G401 (cell line): ENCODE results near the gene ZNF597. TPM values are rescaled to one million over a fixed set of nuclear protein-coding genes. Genes with fewer than 3 reads are reported as not detected.
"Not testable (repeated sequence)": the region's sequence is repeated elsewhere in the genome, so short reads cannot be mapped to it uniquely, and the experiment has no call there.

Source experiments
- DNase-seq: peaks from one replicate; pipeline ENCODE4 v3.0.0-alpha.2; 2015; ENCODE audit warnings: low spot score
- in situ Hi-C: cut with HindIII; loops from 2 replicates; pipeline ENCODE4 v1.10.0; 2016; ENCODE audit warnings: low sequenced_read_pairs, mixed read lengths
- total RNA-seq: library from RNA; depleted of rRNA; stranded (reverse); fragments of >200 nt; shearing (Covaris generic); gene quantifications from 2 replicates; pipeline ENCODE4 v1.2.3, GENCODE V29; 2014

The ZNF597 gene
- total RNA-seq, 1 experiment from 2014 or later, result 0.61 TPM

- DNase-seq, result no peak
- in situ Hi-C loops, result no loop called here
Observed at GRCh38 chr16:3476409-3476808, 33.1 kb upstream of the ZNF597 start.

- in situ Hi-C loops, result no loop called here
Observed at GRCh38 chr16:3475604-3476375, 32.5 kb upstream of the ZNF597 start.

DNA sequence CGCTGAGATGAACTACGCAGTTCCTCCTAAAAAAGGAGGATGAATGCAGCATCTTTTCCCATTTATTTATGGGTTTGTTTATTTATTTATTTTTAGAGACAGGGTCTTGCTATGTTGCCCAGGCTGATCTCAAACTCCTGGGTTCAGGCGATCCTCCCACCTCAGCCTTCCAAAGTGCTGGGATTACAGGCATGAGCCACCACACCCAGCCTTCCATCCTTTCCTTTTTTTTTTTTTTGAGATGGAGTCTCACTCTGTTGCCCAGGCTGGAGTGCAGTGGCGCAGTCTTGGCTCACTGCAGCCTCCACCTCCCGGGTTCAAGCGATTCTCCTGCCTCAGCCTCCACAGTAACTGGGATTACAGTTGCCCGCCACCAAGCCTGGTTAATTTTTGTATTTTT, 31.6 kb upstream of the ZNF597 start:
- in situ Hi-C loops, DNase-seq: not testable (repeated sequence)

More at GRCh38 chr16:3475604-3476375, 32.5 kb upstream of the ZNF597 start:
- DNase-seq, result no peak

GRCh38 chr16:3474136-3474779, 31.0 kb upstream of the ZNF597 start:
- DNase-seq, result no peak
- in situ Hi-C loops, result no loop called here

- DNase-seq, in situ Hi-C loops: not testable (repeated sequence)
Observed at GRCh38 chr16:3473596-3473943, 30.3 kb upstream of the ZNF597 start.

GRCh38 chr16:3472878-3473595, 29.7 kb upstream of the ZNF597 start:
- in situ Hi-C loops, result no loop called here
- DNase-seq, result no peak

GRCh38 chr16:3471518-3472176, 28.3 kb upstream of the ZNF597 start:
- in situ Hi-C loops, result no loop called here
- DNase-seq, result peak; percentile 72

DNA sequence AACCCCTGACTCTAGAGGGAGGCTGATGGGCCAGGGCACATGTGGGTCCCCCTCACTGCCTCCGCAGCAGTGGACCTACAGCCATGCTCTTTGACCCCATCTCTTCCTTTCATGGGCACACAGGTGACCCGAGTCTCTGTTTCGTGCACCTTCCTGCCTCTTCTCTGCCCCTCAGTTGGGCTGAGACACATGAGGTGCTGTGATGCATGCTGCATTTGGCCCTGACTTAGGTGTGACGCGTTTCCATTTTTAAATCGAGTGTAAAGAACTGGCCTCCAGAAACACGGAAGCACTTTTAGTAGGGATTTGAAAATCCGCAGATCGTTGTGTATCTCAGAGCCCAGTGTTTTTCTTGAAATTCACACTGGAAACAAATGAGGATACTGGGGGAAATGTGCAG, 27.4 kb upstream of the ZNF597 start:
- in situ Hi-C loops, result no loop called here
- DNase-seq, result peak; percentile 61

GRCh38 chr16:3469736-3470135, 26.4 kb upstream of the ZNF597 start:
- no peak for DNase-seq
- in situ Hi-C loops, result no loop called here

- no peak for DNase-seq
- in situ Hi-C loops, result no loop called here
Observed at GRCh38 chr16:3468501-3468900, 25.2 kb upstream of the ZNF597 start.

- DNase-seq, result no peak
- in situ Hi-C loops, result no loop called here
Observed at GRCh38 chr16:3467921-3468320, 24.6 kb upstream of the ZNF597 start.

DNA sequence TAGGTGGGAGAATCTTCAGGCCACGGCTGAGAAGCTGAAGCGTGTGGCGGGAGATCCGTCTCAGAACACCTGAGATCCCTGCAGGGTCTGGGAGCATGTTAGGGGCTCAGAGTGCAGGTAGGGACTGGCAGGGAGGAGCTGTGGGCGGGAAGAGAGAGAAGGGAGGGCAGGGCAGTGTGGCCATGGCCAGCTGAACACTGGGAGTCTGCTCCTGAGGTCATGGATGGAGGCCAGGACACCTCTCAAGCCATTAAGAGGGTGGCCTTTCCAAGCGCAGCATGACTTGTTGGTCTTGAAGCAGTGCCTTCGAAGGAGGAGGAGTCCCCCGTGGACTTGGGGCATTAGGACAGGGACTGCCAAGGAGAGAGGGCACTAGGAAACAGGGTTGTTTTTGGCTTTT, 23.9 kb upstream of the ZNF597 start:
- in situ Hi-C loops, result no loop called here
- DNase-seq, result no peak

GRCh38 chr16:3465911-3466584, 22.7 kb upstream of the ZNF597 start:
- no peak for DNase-seq
- in situ Hi-C loops, result no loop called here

DNA sequence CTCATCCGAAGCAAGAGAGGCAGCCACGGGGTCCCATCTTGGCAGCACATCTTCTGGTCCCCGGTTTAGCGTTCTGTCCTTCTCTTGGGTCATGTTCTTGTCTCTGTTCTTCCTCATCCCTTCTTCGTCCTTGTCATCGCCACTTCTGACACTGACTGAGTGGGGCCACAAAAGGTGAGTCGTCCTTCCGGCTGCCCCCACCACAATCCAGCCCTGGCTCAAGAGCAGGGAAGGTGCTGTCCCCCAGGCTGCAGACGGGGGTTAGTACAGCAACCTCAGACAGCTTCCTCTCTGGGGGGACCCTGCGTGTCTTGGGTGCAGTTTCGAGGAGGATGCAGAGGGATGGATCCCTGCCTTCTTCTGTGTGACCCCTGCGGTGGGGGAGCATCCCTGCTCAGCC, 22.0 kb upstream of the ZNF597 start:
- DNase-seq, result no peak

GRCh38 chr16:3461151-3461550, 17.8 kb upstream of the ZNF597 start:
- DNase-seq, result no peak
- in situ Hi-C loops, result no loop called here

More for the DNA sequence above, 22.0 kb upstream of the ZNF597 start:
- in situ Hi-C loops, result no loop called here

- in situ Hi-C loops, result no loop called here
Observed at GRCh38 chr16:3460585-3460984, 17.3 kb upstream of the ZNF597 start.

DNA sequence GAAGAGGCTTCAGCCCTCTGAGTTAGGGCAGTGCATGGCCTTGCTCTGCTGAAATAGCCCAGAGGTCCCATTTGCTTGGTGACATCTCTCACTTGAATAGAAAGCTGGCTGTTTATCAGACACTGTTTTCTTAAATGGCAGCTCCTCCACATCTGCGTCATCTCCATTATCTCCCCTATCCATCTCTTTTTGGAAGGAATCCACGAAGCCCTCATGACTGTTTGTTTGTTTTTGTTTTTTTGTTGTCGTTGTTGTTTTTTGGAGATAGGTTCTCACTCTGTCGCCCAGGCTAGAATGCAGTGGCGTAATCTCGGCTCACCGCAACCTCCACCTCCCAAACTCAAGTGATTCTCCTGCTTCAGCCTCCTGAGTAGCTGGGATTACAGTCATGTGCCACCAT, 16.8 kb upstream of the ZNF597 start:
- in situ Hi-C loops, result no loop called here
- DNase-seq, result no peak

More at GRCh38 chr16:3460585-3460984, 17.3 kb upstream of the ZNF597 start:
- DNase-seq, result no peak

- DNase-seq, result no peak
- in situ Hi-C loops, result no loop called here
Observed at GRCh38 chr16:3459401-3460090, 16.2 kb upstream of the ZNF597 start.
